Lower leg skin (tissue), 3 donors: Measurements from ENCODE around the gene FLOT1.

Experiments
- CTCF ChIP-seq, 3 donors: fragments of 450-650 bp; IDR thresholded peaks; one replicate each; pipeline ENCODE4 v1.5.1; 2016; ENCODE audit warnings: antibody characterized with exemption in 3 of 3, mild to moderate bottlenecking in 3 of 3, moderate library complexity in 2 of 3
- POLR2A ChIP-seq, 2 donors: fragments of 450-650 bp; IDR thresholded peaks; one replicate each; pipeline ENCODE4 v1.6.1; 2016 to 2017; ENCODE audit warnings: antibody characterized with exemption in 2 of 2, mild to moderate bottlenecking in 1 of 2, moderate library complexity in 1 of 2

GRCh38 chr6:30689985-30690384 lies 52.5 kb downstream of the FLOT1 start:
- TF ChIP-seq CTCF (IDR thresholded peaks at IDR 0.05) (no peak), POLR2A (IDR thresholded peaks at IDR 0.05) (no peak)
